NOMO-1 treated with DMSO at 0.1 percent for 48 hours (cell line): Measurements from ENCODE around the gene MUC2.

Experiments used
- DNase-seq: peaks from one replicate; lab custom pipeline; 2025; ENCODE audit not compliant: unreplicated experiment; lab: John Stamatoyannopoulos, UW

Gene MUC2

DNA sequence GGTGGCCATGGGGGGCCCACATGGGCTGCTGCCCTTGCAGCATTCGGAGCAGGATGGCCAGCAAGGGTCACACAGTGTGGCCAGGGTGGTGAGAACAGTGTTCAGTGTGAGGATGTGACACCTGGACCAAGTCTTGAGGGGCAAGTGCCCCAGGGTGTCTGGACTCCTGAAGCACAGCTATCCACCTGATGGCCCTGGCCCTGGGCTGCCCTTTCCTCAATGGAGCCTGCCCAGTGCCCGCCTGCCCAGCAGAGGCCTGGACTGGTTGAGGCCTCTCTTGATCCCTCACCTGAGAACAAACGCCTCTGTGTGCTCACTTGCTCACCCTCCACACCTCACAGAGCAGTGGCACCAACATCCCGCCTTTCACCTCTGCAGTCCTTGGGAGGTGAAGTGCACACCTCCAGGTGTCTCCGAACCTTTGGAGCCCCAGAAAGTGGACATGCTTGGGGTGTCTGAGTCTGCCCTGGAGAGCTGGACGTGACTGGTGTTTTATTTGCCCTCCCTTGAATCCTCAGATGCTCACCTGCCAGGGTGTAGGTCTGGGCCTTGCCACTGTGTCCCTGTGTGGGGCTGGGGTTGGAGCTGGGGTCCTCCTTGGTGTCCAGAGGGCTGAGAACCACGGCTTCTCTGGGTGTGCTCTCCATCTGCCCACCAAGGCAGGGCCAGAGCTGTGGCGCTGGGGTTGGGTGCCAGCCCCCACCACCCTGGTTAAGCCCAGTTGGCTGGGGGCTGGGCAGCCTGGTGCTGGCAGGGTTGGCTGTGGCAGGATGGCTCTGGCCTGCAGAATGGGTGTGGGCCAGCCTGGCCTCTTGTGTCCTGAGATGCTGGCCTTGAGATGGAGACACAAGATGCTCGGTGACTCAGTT is 3.8 kb upstream of the MUC2 start:
- no peak for DNase-seq

DNA sequence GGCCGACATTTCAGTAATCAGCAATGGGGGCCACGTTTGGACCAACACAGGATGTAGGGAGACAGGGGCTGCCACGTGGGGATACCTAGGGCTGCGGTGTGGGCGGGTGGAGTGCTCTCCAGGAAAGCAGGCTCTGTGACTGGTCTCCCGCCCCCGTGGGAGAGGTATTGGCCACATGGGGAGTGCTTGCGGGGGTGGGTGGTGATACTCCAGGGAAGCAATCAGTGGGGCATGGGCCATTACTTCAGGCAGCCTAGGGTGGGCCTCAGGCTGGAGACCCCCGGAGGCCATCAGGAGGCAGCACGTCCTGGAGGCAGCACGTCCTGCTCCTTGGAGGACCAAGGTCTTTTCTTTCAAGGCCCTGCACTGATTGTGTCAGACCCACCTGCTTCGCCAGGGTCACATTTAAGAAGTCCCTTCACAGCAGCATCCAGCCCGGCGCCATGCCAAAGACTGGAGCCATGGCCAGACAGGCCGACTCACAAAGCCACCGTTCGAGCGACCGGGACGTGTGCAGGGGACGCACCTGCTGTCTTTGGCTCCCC is 3.0 kb upstream of the MUC2 start:
- no peak for DNase-seq

DNA sequence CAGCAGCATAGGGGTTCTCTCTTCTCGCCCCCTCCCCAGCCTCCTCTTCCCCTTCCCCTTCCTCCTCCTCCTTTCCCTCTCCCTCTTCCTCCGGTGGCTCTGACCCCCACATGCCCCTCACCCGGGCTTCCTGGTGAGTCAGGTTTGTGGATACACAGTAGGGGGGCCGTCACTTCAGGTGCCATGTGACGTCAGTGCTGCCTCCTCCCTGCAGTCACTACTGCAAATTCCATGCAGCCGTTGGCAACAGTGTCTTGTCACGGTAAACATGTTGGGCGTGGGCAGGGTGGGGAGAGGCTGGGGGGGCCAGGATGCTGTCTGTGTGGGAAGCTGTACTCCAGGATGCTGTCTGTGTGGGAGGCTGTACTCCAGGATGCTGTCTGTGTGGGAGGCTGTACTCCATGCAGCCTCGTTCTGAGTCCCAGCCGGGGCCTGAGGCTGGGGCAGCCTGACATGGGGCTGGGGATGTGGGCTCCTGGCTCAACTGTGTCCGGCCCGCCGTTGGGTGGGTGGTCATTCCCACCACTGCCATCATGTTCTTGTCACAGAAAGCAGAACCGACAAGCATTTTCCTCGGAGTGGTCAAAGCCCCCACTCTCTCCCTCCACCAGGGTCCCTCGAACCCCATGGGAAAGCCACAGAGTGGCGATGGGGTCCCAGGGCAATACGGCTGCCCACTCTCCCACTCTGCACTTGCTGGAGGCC is 2.4 kb upstream of the MUC2 start:
- DNase-seq, result no peak

DNA sequence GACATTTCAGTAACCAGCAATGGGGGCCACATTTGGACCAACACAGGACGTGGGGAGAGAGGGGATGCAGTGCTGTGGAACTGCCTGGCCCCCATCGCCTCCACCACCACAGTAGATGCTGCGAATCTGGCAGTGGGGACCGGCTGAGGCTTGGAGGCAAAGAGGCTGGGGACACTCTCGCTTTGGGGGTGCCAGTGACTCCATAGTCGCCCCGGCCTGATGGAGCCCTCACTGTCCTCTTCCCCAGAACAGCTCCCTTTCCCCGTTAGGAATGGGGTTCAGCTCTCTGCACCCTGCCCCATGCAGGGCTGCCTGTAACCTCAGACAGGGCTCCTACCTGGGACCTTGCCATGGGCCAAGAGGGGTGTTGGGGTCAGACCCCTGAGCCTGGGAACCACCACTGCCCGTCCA is 1.8 kb upstream of the MUC2 start:
- DNase-seq, result no peak

DNA sequence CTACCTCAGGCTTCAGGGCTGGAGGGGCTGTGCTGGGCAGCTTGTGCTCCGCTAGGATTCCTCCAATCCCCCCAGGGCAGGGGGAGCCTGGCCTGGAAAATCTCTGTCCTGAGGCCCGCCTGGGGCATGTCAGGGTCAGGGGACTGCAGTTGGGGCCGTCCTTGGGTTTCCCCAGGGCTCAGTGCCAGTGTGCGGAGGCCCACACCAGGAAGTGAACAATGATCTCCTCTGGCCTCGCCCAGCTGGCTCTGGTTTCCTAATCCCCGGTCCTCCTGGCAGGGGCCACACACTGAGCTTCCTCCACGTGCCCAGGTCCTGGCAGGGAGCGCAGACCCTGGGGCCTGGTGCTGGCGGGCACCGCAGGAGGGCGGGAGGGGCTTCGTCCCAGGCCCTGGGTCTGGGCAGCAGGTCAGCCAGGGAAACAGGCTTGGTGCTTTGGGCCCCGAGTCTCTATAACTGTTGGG is 1.4 kb upstream of the MUC2 start:
- DNase-seq, result peak; percentile 34

DNA sequence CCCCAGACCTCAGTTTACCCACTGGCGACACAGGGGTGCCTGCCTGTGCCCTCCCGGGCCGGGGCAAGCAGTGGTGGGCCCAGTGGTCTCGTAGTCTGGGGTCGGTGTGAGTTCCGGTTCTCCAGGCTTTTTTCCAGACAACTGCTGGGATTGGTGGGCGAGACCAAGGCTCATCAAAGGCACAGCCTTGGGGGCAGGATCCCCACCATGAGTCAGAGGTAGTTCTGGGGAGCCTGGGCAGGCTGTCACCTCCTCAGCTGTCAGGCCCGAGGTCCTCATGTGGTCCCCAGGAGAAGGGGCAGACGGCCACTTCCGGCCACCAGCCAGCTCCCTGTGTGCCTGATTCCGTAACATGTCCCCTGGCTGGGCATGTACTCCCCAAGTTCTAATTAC is 827 bp upstream of the MUC2 start:
- DNase-seq, result no peak

DNA sequence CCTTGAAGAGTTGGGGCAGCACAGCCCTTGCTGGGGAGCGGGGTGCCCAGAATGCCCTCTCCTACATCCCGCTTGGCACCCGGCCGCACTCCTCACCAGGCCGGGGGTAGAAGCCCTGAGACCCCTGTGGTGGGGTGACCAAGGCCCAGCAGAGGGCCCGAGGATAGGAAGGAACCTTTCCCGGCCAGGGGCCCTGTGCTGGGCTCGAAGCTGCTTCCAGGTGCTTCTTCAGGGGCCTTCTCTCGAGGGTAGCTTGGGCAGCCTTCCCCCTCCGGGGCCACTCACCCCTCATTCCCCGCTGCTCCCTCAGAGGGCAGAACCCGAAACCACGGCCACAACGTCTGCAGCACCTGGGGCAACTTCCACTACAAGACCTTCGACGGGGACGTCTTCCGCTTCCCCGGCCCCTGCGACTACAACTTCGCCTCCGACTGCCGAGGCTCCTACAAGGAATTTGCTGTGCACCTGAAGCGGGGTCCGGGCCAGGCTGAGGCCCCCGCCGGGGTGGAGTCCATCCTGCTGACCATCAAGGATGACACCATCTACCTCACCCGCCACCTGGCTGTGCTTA is 752 bp downstream of the MUC2 start:
- no peak for DNase-seq

DNA sequence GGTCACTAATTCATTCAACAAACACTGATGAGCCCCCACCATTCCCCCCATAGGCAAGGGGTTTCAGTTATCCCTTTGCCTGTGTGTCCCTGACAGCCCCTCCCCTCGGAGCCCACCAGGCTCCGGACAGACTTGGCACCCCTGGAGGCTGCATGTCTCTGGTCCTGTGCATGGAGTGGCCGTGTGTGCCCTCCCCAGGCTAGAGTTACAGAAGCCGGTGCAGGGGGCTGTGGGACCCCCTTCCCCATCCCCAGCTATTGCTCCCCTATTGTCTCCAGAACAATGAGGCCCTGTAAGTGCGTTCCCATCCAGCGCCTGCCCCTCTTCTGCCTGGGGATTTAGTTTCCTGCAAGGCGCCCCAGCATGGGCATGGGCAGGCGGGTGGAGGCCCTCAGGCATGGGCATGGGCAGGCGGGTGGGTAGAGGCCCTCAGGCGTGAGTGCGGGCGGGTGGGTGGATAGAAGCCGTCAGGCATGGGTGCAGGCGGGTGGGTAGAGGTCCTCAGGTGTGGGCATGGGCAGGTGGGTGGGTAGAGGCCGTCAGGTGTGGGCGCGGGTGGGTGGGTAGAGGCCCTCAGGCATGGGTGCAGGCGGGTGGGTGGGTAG is 1.5 kb downstream of the MUC2 start:
- DNase-seq, result no peak

DNA sequence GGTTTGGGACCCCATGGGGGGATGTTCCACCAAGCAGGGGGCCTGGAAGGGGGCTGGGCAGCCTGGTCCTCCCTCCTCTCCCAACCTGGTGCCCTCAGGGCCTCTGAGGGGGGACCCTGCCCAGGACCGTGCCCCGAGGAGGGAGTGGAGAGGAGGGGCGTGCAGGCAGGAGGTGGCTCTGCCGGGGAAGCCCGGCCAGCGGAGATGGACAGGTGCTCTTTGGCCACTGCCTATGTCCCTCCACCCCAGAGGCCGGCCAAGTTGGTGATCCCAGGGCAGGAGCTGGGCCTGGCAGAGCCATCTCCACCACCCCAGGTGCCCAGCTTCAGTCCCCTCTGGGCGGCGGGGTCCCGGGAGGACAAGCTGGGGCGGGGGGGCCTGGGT is 2.4 kb downstream of the MUC2 start:
- no peak for DNase-seq

DNA sequence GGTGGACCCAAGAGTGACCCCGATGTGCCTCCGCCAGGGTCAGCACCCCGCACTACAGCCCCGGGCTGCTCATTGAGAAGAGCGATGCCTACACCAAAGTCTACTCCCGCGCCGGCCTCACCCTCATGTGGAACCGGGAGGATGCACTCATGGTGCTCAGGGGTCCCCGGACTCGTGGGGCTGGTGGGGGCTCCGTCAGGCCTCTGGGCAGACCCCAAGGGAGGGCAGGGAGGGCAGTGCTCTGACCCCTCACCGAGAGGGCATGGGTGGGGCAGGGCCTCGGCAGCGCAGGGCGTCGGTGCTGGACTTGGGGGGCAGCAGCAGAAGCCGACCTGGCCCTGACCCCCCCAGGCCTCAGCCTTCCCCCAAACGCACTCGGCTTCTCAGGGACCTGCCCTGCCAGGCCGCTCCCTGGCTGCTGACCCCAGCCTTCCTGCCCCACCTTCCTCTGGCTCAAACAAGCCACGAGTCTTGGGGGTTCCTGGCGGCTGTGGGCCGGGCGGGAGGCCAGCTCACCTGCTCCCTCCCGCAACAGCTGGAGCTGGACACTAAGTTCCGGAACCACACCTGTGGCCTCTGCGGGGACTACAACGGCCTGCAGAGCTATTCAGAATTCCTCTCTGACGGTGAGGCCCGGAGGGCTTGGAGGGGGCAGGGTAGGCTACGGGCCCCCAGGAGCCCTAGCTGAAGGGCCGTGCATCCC is 2.9 kb downstream of the MUC2 start:
- no peak for DNase-seq

DNA sequence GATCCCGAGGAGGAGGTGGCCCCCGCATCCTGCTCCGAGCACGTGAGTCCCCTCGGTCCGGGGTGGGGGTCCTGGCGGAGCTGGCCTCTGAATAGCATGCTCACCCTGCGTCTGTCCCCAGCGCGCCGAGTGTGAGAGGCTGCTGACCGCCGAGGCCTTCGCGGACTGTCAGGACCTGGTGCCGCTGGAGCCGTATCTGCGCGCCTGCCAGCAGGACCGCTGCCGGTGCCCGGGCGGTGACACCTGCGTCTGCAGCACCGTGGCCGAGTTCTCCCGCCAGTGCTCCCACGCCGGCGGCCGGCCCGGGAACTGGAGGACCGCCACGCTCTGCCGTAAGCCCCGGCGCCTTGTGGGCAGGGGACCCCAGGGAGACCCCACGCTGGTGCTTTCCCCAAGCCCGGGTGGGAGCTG is 3.5 kb downstream of the MUC2 start:
- no peak for DNase-seq

DNA sequence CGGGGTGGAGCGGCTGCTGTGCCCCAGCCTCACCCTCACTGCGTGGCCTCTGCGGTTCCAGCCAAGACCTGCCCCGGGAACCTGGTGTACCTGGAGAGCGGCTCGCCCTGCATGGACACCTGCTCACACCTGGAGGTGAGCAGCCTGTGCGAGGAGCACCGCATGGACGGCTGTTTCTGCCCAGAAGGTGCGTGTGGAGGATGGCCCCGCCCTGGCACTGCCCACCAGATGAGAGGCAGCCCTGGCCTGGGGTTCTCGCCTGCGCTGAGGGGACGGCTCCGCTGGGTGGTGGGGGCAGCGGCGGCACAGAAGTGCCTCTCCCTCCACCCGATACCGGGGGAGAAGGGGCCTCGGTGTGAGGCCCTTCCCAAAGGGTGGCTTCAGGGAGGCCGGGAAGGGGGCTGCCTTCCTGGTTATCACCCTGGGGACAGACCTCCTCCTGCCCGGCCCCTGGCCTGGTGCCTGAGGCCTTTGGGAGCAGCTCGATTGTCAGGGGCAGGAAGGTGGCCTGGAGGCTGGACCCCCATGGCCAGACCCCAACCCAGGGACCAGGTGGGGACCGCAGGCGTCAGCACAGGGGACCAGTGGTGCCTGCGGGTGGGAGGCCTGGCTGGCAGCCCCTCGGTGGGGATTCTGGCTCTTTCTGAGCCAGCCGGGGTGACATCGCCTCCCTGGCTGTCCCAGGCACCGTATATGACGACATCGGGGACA is 7.1 kb downstream of the MUC2 start:
- no peak for DNase-seq

DNA sequence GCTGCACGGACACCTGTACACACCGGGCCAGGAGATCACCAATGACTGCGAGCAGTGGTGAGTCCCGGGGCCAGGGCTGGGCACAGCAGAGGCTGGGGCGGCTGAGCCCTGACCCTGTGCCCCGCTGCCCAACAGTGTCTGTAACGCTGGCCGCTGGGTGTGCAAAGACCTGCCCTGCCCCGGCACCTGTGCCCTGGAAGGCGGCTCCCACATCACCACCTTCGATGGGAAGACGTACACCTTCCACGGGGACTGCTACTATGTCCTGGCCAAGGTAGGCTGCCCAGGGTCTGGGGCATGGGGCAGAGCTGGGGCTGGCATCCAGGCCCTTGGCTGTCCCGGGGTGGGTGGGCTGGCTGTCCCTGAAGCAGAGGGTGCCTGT is 7.7 kb downstream of the MUC2 start:
- no peak for DNase-seq

DNA sequence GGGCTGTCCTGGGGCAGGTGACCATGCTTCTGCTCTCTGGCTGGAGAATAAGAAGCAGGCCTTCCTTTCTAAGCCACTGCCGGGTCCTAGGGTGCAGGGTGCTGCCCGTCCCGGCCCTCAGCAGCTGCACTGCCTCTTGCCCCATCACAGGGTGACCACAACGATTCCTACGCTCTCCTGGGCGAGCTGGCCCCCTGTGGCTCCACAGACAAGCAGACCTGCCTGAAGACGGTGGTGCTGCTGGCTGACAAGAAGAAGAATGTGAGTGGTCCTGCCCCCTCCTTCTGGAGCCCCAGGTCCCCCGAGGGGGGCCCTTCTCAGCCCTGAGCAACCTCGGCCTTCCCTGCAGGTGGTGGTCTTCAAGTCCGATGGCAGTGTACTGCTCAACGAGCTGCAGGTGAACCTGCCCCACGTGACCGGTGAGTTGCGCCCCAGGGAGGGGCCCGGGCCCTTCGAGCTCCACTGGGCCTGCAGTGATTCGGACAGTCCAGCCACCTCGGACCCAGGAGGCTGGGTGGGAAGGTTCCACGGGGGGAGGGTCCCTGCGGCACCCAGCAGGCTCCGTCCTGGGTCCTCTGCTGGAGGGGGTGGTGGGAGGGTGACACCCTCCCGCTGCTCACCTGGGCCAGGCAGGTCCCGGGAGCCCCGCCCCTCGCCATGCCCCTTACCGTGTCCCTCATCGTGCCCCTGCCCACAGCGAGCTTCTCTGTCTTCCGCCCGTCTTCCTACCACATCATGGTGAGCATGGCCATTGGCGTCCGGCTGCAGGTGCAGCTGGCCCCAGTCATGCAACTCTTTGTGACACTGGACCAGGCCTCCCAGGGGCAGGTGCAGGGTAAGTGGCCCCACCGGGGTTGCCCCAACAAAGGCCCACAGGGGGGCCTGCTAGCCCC is 8.3 kb downstream of the MUC2 start:
- DNase-seq, result no peak

DNA sequence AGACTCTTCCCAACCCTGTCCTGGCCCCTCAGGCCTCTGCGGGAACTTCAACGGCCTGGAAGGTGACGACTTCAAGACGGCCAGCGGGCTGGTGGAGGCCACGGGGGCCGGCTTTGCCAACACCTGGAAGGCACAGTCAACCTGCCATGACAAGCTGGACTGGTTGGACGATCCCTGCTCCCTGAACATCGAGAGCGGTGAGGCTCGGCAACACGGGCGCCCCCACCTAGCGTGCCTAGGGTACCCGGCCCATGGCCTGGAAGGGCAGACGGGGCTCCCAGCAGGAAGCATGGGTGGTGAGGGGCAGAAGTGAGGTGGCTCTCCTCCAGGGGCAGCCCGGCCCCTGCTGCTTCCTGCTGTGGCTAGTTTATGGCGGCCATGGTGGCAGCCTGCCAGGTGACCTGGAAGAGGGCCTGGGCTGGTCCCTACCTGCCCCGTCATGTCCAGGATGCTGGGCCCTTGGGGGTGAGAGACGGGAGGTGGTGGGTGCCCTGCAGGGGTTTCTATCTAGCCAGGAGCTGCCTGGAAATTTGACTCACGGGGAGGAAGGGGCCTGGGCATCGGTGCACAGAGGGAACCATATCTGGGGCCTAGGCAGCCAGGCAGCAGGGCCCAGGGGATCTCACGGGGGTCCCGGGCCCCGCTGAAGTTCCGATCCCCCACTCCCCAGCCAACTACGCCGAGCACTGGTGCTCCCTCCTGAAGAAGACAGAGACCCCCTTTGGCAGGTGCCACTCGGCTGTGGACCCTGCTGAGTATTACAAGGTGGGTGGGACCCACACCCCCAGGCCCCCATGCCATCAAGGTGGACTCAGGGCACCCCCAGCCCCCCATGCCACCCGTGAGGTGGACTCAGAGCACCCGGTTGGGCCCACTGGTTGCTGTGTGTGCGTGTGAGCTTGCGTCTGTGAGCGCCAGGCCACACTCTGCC is 9.2 kb downstream of the MUC2 start:
- DNase-seq, result no peak

DNA sequence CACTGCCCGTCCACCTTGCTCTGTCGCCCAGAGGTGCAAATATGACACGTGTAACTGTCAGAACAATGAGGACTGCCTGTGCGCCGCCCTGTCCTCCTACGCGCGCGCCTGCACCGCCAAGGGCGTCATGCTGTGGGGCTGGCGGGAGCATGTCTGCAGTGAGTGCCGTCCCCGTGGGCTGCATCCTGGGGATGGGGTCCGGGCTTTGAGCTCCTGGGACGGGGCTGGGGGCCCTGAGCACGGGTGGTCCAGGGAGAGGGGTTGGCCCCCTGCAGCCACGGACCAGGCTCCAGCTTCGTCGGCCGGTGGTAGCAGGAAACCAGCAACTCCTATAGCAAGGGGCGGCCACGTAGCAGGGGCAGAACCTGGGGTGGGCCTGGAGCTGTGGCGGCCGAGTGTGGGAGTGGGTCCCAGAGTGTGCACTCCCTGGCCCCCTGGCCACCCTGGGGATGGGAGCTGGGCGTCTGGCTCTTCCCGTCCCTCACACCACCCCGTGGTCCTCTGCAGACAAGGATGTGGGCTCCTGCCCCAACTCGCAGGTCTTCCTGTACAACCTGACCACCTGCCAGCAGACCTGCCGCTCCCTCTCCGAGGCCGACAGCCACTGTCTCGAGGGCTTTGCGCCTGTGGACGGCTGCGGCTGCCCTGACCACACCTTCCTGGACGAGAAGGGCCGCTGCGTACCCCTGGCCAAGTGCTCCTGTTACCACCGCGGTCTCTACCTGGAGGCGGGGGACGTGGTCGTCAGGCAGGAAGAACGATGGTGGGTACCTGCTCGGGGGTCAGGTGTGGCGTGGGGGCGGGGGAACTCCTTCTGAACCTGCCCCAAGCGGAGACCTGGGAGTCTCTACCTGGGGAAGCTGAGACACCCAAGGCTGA is 10.1 kb downstream of the MUC2 start:
- no peak for DNase-seq
